Neural cell (in vitro differentiated cells): Measurements from ENCODE around the gene MDM1. TPM values are rescaled to one million over a fixed set of nuclear protein-coding genes. Genes with fewer than 3 reads are reported as not detected.

ENCODE experiments used
- H2AFZ ChIP-seq: fragments of 200-600, 300-800 bp; sonication (generic), shearing (Covaris generic); 2 replicates; pipeline ENCODE4 v1.6.0; 2014; ENCODE audit warnings: low read depth, mild to moderate bottlenecking, antibody characterized with exemption, low read length, moderate library complexity
- H3F3A ChIP-seq: fragments of 200-600 bp; shearing (Covaris generic); 2 replicates; pipeline ENCODE4 v1.6.1; 2016; ENCODE audit warnings: mild to moderate bottlenecking, moderate library complexity, mixed read lengths, antibody characterized with exemption, low read length; ENCODE audit not compliant: insufficient read depth, poor library complexity, severe bottlenecking
- H3K27ac ChIP-seq: fragments of 200-600, 300-800 bp; sonication (generic), shearing (Covaris generic); 2 replicates; pipeline ENCODE4 v1.5.1; 2014; ENCODE audit warnings: mild to moderate bottlenecking, low read length, moderate library complexity
- H3K27me3 ChIP-seq: fragments of 300-800, 200-600 bp; sonication (generic), shearing (Covaris generic); 2 replicates; pipeline ENCODE4 v1.6.0; 2014; ENCODE audit warnings: mild to moderate bottlenecking, low read depth, low read length, moderate library complexity; ENCODE audit not compliant: insufficient read depth
- H3K36me3 ChIP-seq: fragments of 300-800, 200-600 bp; sonication (generic), shearing (Covaris generic); 2 replicates; pipeline ENCODE4 v1.5.1; 2014; ENCODE audit warnings: mild to moderate bottlenecking, antibody characterized with exemption, low read length, moderate library complexity; ENCODE audit not compliant: insufficient read depth
- H3K4me2 ChIP-seq: fragments of 300-800, 200-600 bp; sonication (generic), shearing (Covaris generic); 2 replicates; pipeline ENCODE4 v1.6.0; 2014; ENCODE audit warnings: mild to moderate bottlenecking, low read length
- H3K4me3 ChIP-seq: fragments of 300-800, 200-600 bp; sonication (generic), shearing (Covaris generic); 2 replicates; pipeline ENCODE4 v1.5.1; 2014; ENCODE audit warnings: mild to moderate bottlenecking, low read length, moderate library complexity
- H3K79me2 ChIP-seq: fragments of 200-600 bp; shearing (Covaris generic); replicated peaks from 2 replicates; pipeline ENCODE4 v1.6.0; 2014; ENCODE audit warnings: mild to moderate bottlenecking, low read length, moderate library complexity; ENCODE audit not compliant: insufficient read depth
- H3K9ac ChIP-seq: fragments of 300-800, 200-600 bp; sonication (generic), shearing (Covaris generic); 2 replicates; pipeline ENCODE4 v1.6.1; 2016; ENCODE audit warnings: mild to moderate bottlenecking, low read length, mixed read lengths
- H3K9me2 ChIP-seq: fragments of 200-600 bp; shearing (Covaris generic); 2 replicates; pipeline ENCODE4 v1.6.1; 2016; ENCODE audit warnings: mild to moderate bottlenecking, low read length, mixed read lengths; ENCODE audit not compliant: insufficient read depth
- H3K9me3 ChIP-seq: fragments of 200-600, 300-800 bp; sonication (generic), shearing (Covaris generic); 2 replicates; pipeline ENCODE4 v1.6.1; 2016; ENCODE audit warnings: mild to moderate bottlenecking, mixed run types, low read length, moderate library complexity, mixed read lengths
- H4K20me1 ChIP-seq: fragments of 200-600 bp; shearing (Covaris generic); 2 replicates; pipeline ENCODE4 v1.6.1; 2016; ENCODE audit warnings: mild to moderate bottlenecking, mixed run types; ENCODE audit not compliant: insufficient read depth
- CTCF ChIP-seq: fragments of 450-650 bp; IDR thresholded peaks from 2 replicates; pipeline ENCODE4 v1.5.1; 2014; ENCODE audit warnings: antibody characterized with exemption, mild to moderate bottlenecking, moderate library complexity; ENCODE audit not compliant: poor library complexity, severe bottlenecking
- EP300 ChIP-seq: fragments of 450-650 bp; conservative IDR thresholded peaks from 2 replicates; pipeline ENCODE4 v1.6.1; 2014; ENCODE audit warnings: antibody characterized with exemption, mild to moderate bottlenecking, moderate library complexity; ENCODE audit not compliant: poor library complexity, severe bottlenecking
- EZH2 ChIP-seq: fragments of 200-600, 300-800 bp; shearing (Covaris generic), sonication (generic); IDR thresholded peaks from 2 replicates; pipeline ENCODE4 v1.6.1; 2014; ENCODE audit warnings: antibody characterized with exemption, low read length, borderline replicate concordance, mild to moderate bottlenecking; ENCODE audit not compliant: insufficient read depth, poor library complexity, severe bottlenecking
- MXI1 ChIP-seq: fragments of 450-650 bp; conservative IDR thresholded peaks from 2 replicates; pipeline ENCODE4 v1.6.1; 2014; ENCODE audit warnings: antibody characterized with exemption, mild to moderate bottlenecking; ENCODE audit not compliant: poor library complexity, severe bottlenecking
- POLR2AphosphoS5 ChIP-seq: IDR thresholded peaks from 2 replicates; pipeline ENCODE4 v1.6.1; 2012
- RAD21 ChIP-seq: fragments of 450-650 bp; conservative IDR thresholded peaks from 2 replicates; pipeline ENCODE4 v1.6.1; 2014; ENCODE audit warnings: antibody characterized with exemption, mild to moderate bottlenecking, moderate library complexity
- REST ChIP-seq: IDR thresholded peaks from 2 replicates; pipeline ENCODE4 v1.6.1; 2012; ENCODE audit warnings: borderline replicate concordance
- SMC3 ChIP-seq: fragments of 450-650 bp; conservative IDR thresholded peaks from 2 replicates; pipeline ENCODE4 v1.6.1; 2014; ENCODE audit warnings: antibody characterized with exemption, mild to moderate bottlenecking, moderate library complexity; ENCODE audit not compliant: poor library complexity
- TAF1 ChIP-seq: IDR thresholded peaks from 2 replicates; pipeline ENCODE4 v1.6.1; 2012; ENCODE audit warnings: low read depth
- polyA plus RNA-seq: library from polyadenylated mRNA; depleted of rRNA; stranded (reverse); fragments of >200 nt; gene quantifications from 2 replicates; pipeline ENCODE4 v1.2.3, GENCODE V29; 2014

Gene MDM1
- polyA plus RNA-seq, 1 donor from 2014 or later, result 35.5 TPM

GRCh38 chr12:68261896-68262295, 70.3 kb downstream of the MDM1 start:
- no peaks in the 10 kb centered on the region for H4K20me1 ChIP-seq
- no peak overlapping the region for H3K9ac ChIP-seq
- no peak overlapping the region for H2AFZ ChIP-seq
- H3K9me2 ChIP-seq, result no peaks in the 10 kb centered on the region
- H3K79me2 ChIP-seq, result no peaks in the 10 kb centered on the region
- H3F3A ChIP-seq, result no peaks in the 10 kb centered on the region
- no peaks in the 10 kb centered on the region for H3K27me3 ChIP-seq
- no peak overlapping the region for H3K4me3 ChIP-seq
- no peak for TF ChIP-seq RAD21
- no peak for TF ChIP-seq POLR2AphosphoS5
- TF ChIP-seq CTCF, result no peak
- no peak for TF ChIP-seq EZH2
- H3K4me2 ChIP-seq, result no peak overlapping the region
- H3K36me3 ChIP-seq, result no peaks in the 10 kb centered on the region
- no peaks in the 10 kb centered on the region for H3K9me3 ChIP-seq
- no peak overlapping the region for H3K27ac ChIP-seq

GRCh38 chr12:68260153-68260552, 72.0 kb downstream of the MDM1 start:
- H3K79me2 ChIP-seq, result no peaks in the 10 kb centered on the region
- TF ChIP-seq SMC3 (no peak), EZH2 (no peak), POLR2AphosphoS5 (no peak), MXI1 (no peak), CTCF (no peak), RAD21 (no peak), EP300 (no peak), TAF1 (no peak), REST (no peak)
- no peaks in the 10 kb centered on the region for H4K20me1 ChIP-seq
- no peaks in the 10 kb centered on the region for H3K9me3 ChIP-seq
- H3K4me3 ChIP-seq, result no peak overlapping the region
- H3K27ac ChIP-seq, result no peak overlapping the region
- H2AFZ ChIP-seq, result no peak overlapping the region
- H3K9me2 ChIP-seq, result no peaks in the 10 kb centered on the region
- no peaks in the 10 kb centered on the region for H3K27me3 ChIP-seq
- H3K36me3 ChIP-seq, result no peaks in the 10 kb centered on the region
- H3K4me2 ChIP-seq, result no peak overlapping the region
- no peak overlapping the region for H3K9ac ChIP-seq
- H3F3A ChIP-seq, result no peaks in the 10 kb centered on the region
